WERI-Rb-1 (cell line): ENCODE data around the gene RPP25.

Experiments
- DNase-seq: peaks from one replicate; pipeline ENCODE4 v3.0.0-alpha.2; 2020
- H3K27ac ChIP-seq: fragments of 250-450 bp; sonication (Bioruptor Pico); 2 replicates; pipeline ENCODE4 v1.5.1; 2020; ENCODE audit warnings: mild to moderate bottlenecking, moderate library complexity
- H3K27me3 ChIP-seq: fragments of 250-450 bp; sonication (Bioruptor Pico); 2 replicates; pipeline ENCODE4 v1.5.1; 2021; ENCODE audit warnings: mild to moderate bottlenecking, low read depth, moderate library complexity; ENCODE audit not compliant: insufficient read depth, severe bottlenecking
- H3K36me3 ChIP-seq: fragments of 250-450 bp; sonication (Bioruptor Pico); 2 replicates; pipeline ENCODE4 v1.5.1; 2020; ENCODE audit warnings: mild to moderate bottlenecking, moderate library complexity
- H3K4me3 ChIP-seq: 2 replicates; pipeline ENCODE4 v1.5.1; 2011; ENCODE audit warnings: low read depth, mild to moderate bottlenecking, control low read depth, low read length
- H3K9me3 ChIP-seq: fragments of 250-450 bp; sonication (Bioruptor Pico); 2 replicates; pipeline ENCODE4 v1.5.1; 2021; ENCODE audit warnings: mild to moderate bottlenecking, moderate library complexity; ENCODE audit not compliant: severe bottlenecking
- CTCF ChIP-seq: IDR thresholded peaks from 2 replicates; pipeline ENCODE4 v1.5.1; 2011; ENCODE audit warnings: low read depth, mild to moderate bottlenecking, control low read depth, inconsistent platforms, low read length

Gene RPP25, protein sequence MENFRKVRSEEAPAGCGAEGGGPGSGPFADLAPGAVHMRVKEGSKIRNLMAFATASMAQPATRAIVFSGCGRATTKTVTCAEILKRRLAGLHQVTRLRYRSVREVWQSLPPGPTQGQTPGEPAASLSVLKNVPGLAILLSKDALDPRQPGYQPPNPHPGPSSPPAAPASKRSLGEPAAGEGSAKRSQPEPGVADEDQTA

DNA sequence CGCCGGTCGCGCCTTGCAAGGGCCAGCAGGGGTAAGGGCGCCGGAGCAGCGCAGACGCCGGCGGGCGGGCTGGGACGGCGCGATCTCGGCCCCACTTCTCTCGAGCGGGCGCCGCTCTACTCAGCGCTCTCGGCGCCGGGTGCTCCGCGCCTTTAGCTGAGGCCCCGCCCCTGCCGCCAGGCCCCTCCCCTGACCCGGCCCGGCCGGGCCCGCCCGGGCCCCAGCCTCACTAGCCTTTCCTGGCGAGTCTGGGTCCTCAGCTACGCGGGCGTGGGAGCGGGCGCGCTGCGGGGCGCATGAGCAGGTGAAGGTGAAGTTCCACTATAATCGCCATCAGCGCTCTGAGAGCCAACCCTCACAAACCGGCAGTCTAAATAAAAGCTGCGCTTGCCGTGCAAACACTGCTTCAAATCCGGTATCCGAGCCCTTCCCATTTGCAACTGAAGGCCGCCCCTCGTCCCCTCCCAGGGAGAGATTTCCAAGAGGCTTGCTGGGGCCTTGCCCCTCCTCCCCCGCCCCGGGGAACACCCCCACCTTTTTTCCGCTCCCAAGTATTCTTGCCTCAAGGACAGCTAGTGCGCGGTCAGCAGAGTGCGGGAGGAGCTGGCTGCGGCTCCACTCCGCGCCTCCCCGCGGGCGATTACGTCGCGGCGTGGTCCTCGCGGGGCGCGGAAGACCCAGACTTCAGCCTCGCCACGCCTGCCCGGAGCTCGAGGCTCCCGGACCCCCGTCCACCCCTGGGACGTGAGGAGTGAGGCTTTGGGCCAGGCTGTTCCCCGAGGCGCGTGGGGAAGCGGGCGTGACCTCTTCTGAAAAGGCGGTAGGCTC is at the start of gene RPP25:
Gene RPP25, minus strand, starts transcription at position 125 of the 828 bp plus-strand sequence. CDS start 189 bp downstream, outside the sequence.
- TF ChIP-seq CTCF: no peak
- Histone ChIP-seq H3K9me3 (no peaks in the 10 kb centered on the region), H3K4me3 (no peak within 1 kb of the TSS), H3K36me3 (no peaks in the 10 kb centered on the region), H3K27ac (no peak within 1 kb of the TSS; the same call in 1 of the 2 replicates), H3K27me3 (no peaks in the 10 kb centered on the region)
- no peak for DNase-seq

DNA sequence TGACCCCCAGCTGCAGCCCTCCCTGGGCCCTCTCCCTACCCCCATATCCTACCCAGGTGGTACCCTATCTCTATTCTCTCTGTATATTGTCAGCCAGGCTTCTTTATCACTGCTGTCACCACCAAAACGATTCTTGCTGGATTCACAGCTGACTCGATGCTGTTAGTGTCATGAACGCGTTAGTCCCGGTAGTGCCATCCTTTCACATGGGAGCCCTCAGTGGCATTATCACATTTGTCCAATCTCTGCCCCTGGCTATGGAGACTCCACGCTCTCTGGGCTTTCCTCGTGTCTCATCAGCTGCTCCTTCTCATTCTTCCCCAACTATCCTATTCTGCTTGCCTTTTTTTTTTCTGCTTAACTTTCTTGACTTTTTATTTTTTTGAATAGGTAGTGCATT is 45.8 kb upstream of the RPP25 start:
- Histone ChIP-seq H3K27me3 (no peaks in the 10 kb centered on the region), H3K36me3 (peaks cover 18% of the 10 kb centered on the region), H3K4me3 (no peak overlapping the region), H3K9me3 (no peaks in the 10 kb centered on the region), H3K27ac (no peak overlapping the region)
- DNase-seq: no peak
- no peak for TF ChIP-seq CTCF

GRCh38 chr15:75001310-75001709 is 44.7 kb upstream of the RPP25 start:
- H3K4me3 ChIP-seq: no peak overlapping the region
- H3K36me3 ChIP-seq: peaks cover 17% of the 10 kb centered on the region
- H3K9me3 ChIP-seq: peaks cover 3% of the 10 kb centered on the region
- no peak overlapping the region for H3K27ac ChIP-seq
- H3K27me3 ChIP-seq: no peaks in the 10 kb centered on the region
- DNase-seq: no peak
- TF ChIP-seq CTCF: no peak

GRCh38 chr15:74997543-74997942 is 41.0 kb upstream of the RPP25 start:
- Histone ChIP-seq H3K27ac (no peak overlapping the region), H3K36me3 (peaks cover 10% of the 10 kb centered on the region), H3K9me3 (peaks cover 3% of the 10 kb centered on the region), H3K27me3 (no peaks in the 10 kb centered on the region), H3K4me3 (no peak overlapping the region)
- TF ChIP-seq CTCF: no peak
- DNase-seq: no peak

- H3K9me3 ChIP-seq: peaks cover 3% of the 10 kb centered on the region
- no peak overlapping the region for H3K27ac ChIP-seq
- H3K27me3 ChIP-seq: no peaks in the 10 kb centered on the region
- H3K36me3 ChIP-seq: peaks cover 10% of the 10 kb centered on the region
- no peak overlapping the region for H3K4me3 ChIP-seq
- DNase-seq: peak; percentile 20
- TF ChIP-seq CTCF: no peak
These were observed 40.6 kb upstream of the RPP25 start for GRCh38 chr15:74997141-74997540.
